K562 (cell line): ENCODE results near the gene TSPAN15. TPM values are rescaled to one million over a fixed set of nuclear protein-coding genes. Genes with fewer than 3 reads are reported as not detected.

Experiments
- C11orf30 ChIP-seq: fragments of 450-650 bp; IDR thresholded peaks from 2 replicates; pipeline ENCODE4 v1.6.1; 2016; ENCODE audit warnings: low read depth, mild to moderate bottlenecking
- CBFA2T2 ChIP-seq: fragments of 450-650 bp; conservative IDR thresholded peaks from 2 replicates; pipeline ENCODE4 v1.6.1; 2017; ENCODE audit warnings: mild to moderate bottlenecking
- DACH1 ChIP-seq: fragments of 450-650 bp; IDR thresholded peaks from 2 replicates; pipeline ENCODE4 v1.6.1; 2018; ENCODE audit not compliant: partially characterized antibody
- ETS2 ChIP-seq: IDR thresholded peaks from 2 replicates; pipeline ENCODE4 v1.6.1; 2016; ENCODE audit warnings: borderline replicate concordance, missing genetic modification characterization, mild to moderate bottlenecking, moderate library complexity, missing compliant biosample characterization; ENCODE audit not compliant: poor library complexity, severe bottlenecking
- FOXM1 ChIP-seq, 2 experiments: fragments of 450-650 bp in 1 of 2; sonication (generic) in 1 of 2; formaldehyde crosslinking in 1 of 2; IDR thresholded peaks; 2 replicates each; pipeline versions ENCODE4 v1.6.1 to v1.9.0; 2017 to 2022; ENCODE audit warnings: low read depth in 2 of 2, mild to moderate bottlenecking in 2 of 2, missing genetic modification reagents in 1 of 2, moderate library complexity in 1 of 2
- MAX ChIP-seq: sonication (generic); formaldehyde crosslinking; IDR thresholded peaks from 2 replicates; pipeline ENCODE4 v1.9.0; 2022; ENCODE audit warnings: mild to moderate bottlenecking, missing genetic modification reagents
- MCM7 ChIP-seq, 2 experiments: fragments of 450-650 bp; IDR thresholded peaks; 2 replicates each; pipeline ENCODE4 v1.6.1; 2016 to 2018
- NCOA6 ChIP-seq: fragments of 450-650 bp; IDR thresholded peaks from 2 replicates; pipeline ENCODE4 v1.6.1; 2017; ENCODE audit warnings: mild to moderate bottlenecking
- SP1 ChIP-seq: sonication (generic); formaldehyde crosslinking; IDR thresholded peaks from 2 replicates; pipeline ENCODE4 v1.8.1; 2022; ENCODE audit warnings: mild to moderate bottlenecking, missing genetic modification reagents
- TOE1 ChIP-seq, 2 experiments: fragments of 450-650 bp in 1 of 2; sonication (generic) in 1 of 2; formaldehyde crosslinking in 1 of 2; IDR thresholded peaks; 2 replicates each; pipeline versions ENCODE4 v1.7.1 to v1.8.0; 2016 to 2022; ENCODE audit warnings: borderline replicate concordance in 2 of 2, mild to moderate bottlenecking in 2 of 2, antibody characterized with exemption in 1 of 2, inconsistent platforms in 1 of 2, low read depth in 1 of 2, missing genetic modification reagents in 1 of 2, moderate library complexity in 1 of 2
- USF1 ChIP-seq: sonication (generic); formaldehyde crosslinking; IDR thresholded peaks from 2 replicates; pipeline ENCODE4 v1.9.0; 2022; ENCODE audit warnings: mild to moderate bottlenecking, missing genetic modification reagents
- polyA plus RNA-seq, 8 experiments: library from polyadenylated mRNA; depleted of rRNA in 4 of 8; stranded (reverse) in 5 of 8; unstranded in 3 of 8; fragments of >200 nt; fragmentation: Nextera tagmentation in 2 of 8; fragmentation: Illumina TruSeq in 1 of 8; extraction: Ambion mirVana in 2 of 8; extraction: Trizol in 1 of 8; gene quantifications; 2 replicates each; pipeline versions ENCODE4 v1.2.1 to v1.2.3, GENCODE V29; 2011 to 2014; ENCODE audit warnings: inconsistent platforms in 1 of 8, missing spikeins in 1 of 8
- total RNA-seq, 7 experiments: library from RNA; depleted of rRNA in 6 of 7; stranded (reverse); fragments of >200 nt in 6 of 7; fragmentation: Illumina TruSeq in 2 of 7; extraction: Trizol in 2 of 7; gene quantifications; 2 replicates each; pipeline versions ENCODE4 v1.2.1 to v1.2.3, GENCODE V29; 2011 to 2021; ENCODE audit warnings: low replicate concordance in 1 of 7
- TF ChIP-seq, protein P1 (sequence below): fragments of 250-450 bp; sonication (Bioruptor Pico); IDR thresholded peaks from 2 replicates; pipeline ENCODE4 v1.8.0; 2021; ENCODE audit warnings: borderline replicate concordance, mild to moderate bottlenecking, moderate library complexity; ENCODE audit not compliant: poor library complexity, severe bottlenecking

TSPAN15 gene
- total and polyA plus RNA-seq, 9 of the 15 experiments (the other 6 are each of a cell fraction or from before 2014, with no cell fraction given) = 0.33 to 1.0 (median 0.45) TPM; not detected in 2

DNA sequence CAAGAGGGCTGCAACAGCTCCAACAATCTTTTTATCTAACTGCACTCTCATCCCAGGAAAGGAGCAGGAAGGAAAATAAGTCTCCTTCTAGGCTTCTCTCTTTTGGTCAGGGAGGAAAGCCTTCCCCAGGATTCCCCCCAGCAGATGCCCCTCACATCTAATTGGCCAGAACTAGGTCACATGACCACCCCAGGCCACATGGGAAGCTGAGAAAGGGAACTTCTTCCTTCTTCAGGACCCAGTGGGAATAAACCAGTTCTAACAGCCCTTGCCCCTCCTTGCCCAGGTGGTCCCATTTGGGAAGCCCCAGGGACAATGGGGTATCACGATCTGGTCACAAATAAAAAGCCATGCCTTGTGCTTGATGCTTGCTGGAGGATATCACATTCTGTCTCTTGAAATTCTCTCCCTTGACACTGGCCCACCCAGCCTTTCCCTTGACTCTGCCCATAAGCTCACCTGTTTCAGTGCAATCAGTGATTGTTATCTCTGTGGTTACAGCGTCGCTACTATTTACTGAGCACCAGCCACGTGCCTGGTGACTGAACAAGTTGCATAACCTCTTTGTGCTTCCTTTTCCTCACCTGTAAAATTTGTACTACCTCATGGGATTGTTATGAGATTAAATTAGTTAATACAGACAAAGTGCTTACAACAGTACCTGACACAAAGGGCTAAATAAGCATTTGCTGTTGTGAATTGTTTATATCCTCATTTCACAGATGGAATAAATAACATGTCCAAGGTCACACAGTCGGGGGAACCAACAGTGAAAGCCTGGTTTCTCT is 25.6 kb upstream of the TSPAN15 start (continued):
- TF ChIP-seq MCM7 (IDR thresholded peaks at IDR 0.05) = no peak
- peak; percentile 91 for TF ChIP-seq TOE1 (IDR thresholded peaks at IDR 0.05; ENCODE audit: borderline replicate concordance)
- TF ChIP-seq TOE1 (CRISPR knock-in tag; IDR thresholded peaks at IDR 0.05; ENCODE audit: borderline replicate concordance, low read depth) = no peak
- no peak for TF ChIP-seq NCOA6
- TF ChIP-seq USF1 (CRISPR knock-in tag) = peak; percentile 82
- TF ChIP-seq ETS2 (tag) = no peak
- no peak for TF ChIP-seq C11orf30
- TF ChIP-seq CBFA2T2 = peak; percentile 47; the same call in 1 of the 2 replicates
- TF ChIP-seq MAX (CRISPR knock-in tag) = peak; percentile 44; the same call in 1 of the 2 replicates
- TF ChIP-seq, protein P1, sequence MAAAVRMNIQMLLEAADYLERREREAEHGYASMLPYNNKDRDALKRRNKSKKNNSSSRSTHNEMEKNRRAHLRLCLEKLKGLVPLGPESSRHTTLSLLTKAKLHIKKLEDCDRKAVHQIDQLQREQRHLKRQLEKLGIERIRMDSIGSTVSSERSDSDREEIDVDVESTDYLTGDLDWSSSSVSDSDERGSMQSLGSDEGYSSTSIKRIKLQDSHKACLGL = no peak
- no peak for TF ChIP-seq FOXM1 (IDR thresholded peaks at IDR 0.05; ENCODE audit: low read depth)
- no peak for TF ChIP-seq FOXM1 (CRISPR knock-in tag; IDR thresholded peaks at IDR 0.05; ENCODE audit: low read depth)
- TF ChIP-seq SP1 = no peak
- TF ChIP-seq DACH1 = no peak
